Vagina (tissue), 2 donors: Measurements from ENCODE around the gene FBXO5. TPM values are rescaled to one million over a fixed set of nuclear protein-coding genes. Genes with fewer than 3 reads are reported as not detected.

ENCODE experiments used
- DNase-seq, 2 donors: peaks; one replicate each; pipeline ENCODE4 v3.0.0-alpha.2; 2017; ENCODE audit errors: extremely low spot score in 2 of 2
- H3K27ac ChIP-seq: fragments of 200-600 bp; sonication (generic); one replicate; pipeline ENCODE4 v1.5.1; 2019
- H3K27me3 ChIP-seq: fragments of 200-600 bp; sonication (generic); one replicate; pipeline ENCODE4 v1.5.1; 2019
- H3K36me3 ChIP-seq, 2 donors: fragments of 200-600 bp; sonication (generic); one replicate each; pipeline ENCODE4 v1.5.1; 2017 to 2019
- H3K4me1 ChIP-seq: fragments of 200-600 bp; sonication (generic); one replicate; pipeline ENCODE4 v1.5.1; 2019
- H3K4me3 ChIP-seq, 2 donors: fragments of 200-600 bp; sonication (generic); 1 replicate in 1 of 2; 2 replicates in 1 of 2; pipeline ENCODE4 v1.5.1; 2016 to 2019
- H3K9me3 ChIP-seq: fragments of 200-600 bp; sonication (generic); one replicate; pipeline ENCODE4 v1.5.1; 2019
- POLR2A ChIP-seq, 2 donors: fragments of 450-650 bp; IDR thresholded peaks; one replicate each; pipeline ENCODE4 v1.6.1; 2017; ENCODE audit warnings: antibody characterized with exemption in 2 of 2, mild to moderate bottlenecking in 2 of 2, moderate library complexity in 2 of 2
- POLR2AphosphoS5 ChIP-seq, 2 donors: sonication (generic); formaldehyde crosslinking; IDR thresholded peaks; one replicate each; pipeline ENCODE4 v1.9.0; 2017; ENCODE audit warnings: antibody characterized with exemption in 2 of 2, mild to moderate bottlenecking in 2 of 2, low read depth in 1 of 2; ENCODE audit not compliant: insufficient read depth in 1 of 2
- intact Hi-C: fragments of 100-400 bp; cut with DNase I; formaldehyde crosslinking; loops from one replicate; pipeline ENCODE4 v1.15.1; 2023
- total RNA-seq: library from RNA; depleted of rRNA; stranded (reverse); fragments of >200 nt; gene quantifications from one replicate; pipeline ENCODE4 v1.2.3, GENCODE V29; 2016
- TF ChIP-seq, protein P1 (sequence below), 3 experiments: fragments of 450-650 bp in 2 of 3; fragments of 200-600 bp in 1 of 3; sonication (generic) in 1 of 3; IDR thresholded peaks; one replicate each; pipeline ENCODE4 v1.5.1; 2017 to 2019; ENCODE audit warnings: antibody characterized with exemption in 3 of 3, mild to moderate bottlenecking in 2 of 3, moderate library complexity in 2 of 3

The FBXO5 gene
- total RNA-seq, 1 donor from 2014 or later = 4.2 TPM

DNA sequence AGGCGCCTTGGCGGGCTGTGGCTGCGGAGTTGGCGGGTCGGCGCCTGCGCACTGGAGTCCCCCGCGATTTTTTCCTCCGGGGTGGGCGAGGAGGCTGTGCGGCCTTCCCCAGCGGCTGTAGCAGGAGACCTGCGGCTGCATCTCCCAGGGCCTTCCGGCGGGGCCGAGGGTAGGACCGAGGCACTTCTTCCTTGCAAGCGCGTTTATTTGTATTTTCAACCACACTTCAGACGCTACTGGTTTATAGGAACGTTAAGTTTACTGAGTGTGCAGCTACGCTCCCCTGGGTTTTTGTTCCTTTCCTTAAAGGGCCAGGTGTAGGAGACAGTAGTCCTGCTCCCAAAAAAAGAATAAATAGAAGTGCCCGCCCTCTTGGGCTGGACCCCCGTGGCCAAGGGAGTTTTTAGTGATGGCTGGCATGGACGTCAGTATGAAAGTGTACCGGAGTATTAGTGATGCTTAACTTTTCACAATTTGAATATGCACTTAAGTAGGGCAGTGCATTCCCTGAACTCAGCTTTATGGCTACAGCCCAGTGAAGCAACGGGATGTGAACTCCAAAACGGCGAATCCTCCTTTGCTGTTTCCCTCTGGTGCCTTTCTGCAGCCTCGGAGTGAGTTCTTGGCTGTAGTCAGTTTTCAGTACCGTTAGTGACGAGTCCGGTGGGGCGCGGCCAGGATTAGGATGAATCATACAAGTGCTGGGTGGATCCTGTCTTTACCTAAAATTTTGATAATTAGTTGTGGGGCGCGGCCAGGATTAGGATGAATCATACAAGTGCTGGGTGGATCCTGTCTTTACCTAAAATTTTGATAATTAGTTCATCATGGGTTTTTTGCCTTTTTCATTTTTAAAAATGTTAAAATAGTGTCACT is 1.0 kb upstream of the FBXO5 start:
- intact Hi-C loops = no loop called here
- Histone ChIP-seq H3K27ac (peak overlapping the region; percentile 96), H3K36me3 (no peaks in the 10 kb centered on the region), H3K27me3 (no peaks in the 10 kb centered on the region), H3K9me3 (no peaks in the 10 kb centered on the region), H3K4me1 (peaks cover 36% of the 10 kb centered on the region), H3K4me3 (peak overlapping the region; percentile 67 to 77)
- peak in 1 of 2 donors; percentile 95 for DNase-seq
- TF ChIP-seq POLR2A (IDR thresholded peaks at IDR 0.05) (no peak), POLR2AphosphoS5 (IDR thresholded peaks at IDR 0.05; ENCODE audit: insufficient read depth in 1 of 2, low read depth in 1 of 2) (peak; percentile 78 to 80)
- TF ChIP-seq, protein P1, sequence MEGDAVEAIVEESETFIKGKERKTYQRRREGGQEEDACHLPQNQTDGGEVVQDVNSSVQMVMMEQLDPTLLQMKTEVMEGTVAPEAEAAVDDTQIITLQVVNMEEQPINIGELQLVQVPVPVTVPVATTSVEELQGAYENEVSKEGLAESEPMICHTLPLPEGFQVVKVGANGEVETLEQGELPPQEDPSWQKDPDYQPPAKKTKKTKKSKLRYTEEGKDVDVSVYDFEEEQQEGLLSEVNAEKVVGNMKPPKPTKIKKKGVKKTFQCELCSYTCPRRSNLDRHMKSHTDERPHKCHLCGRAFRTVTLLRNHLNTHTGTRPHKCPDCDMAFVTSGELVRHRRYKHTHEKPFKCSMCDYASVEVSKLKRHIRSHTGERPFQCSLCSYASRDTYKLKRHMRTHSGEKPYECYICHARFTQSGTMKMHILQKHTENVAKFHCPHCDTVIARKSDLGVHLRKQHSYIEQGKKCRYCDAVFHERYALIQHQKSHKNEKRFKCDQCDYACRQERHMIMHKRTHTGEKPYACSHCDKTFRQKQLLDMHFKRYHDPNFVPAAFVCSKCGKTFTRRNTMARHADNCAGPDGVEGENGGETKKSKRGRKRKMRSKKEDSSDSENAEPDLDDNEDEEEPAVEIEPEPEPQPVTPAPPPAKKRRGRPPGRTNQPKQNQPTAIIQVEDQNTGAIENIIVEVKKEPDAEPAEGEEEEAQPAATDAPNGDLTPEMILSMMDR (IDR thresholded peaks at IDR 0.05) = no peak

DNA sequence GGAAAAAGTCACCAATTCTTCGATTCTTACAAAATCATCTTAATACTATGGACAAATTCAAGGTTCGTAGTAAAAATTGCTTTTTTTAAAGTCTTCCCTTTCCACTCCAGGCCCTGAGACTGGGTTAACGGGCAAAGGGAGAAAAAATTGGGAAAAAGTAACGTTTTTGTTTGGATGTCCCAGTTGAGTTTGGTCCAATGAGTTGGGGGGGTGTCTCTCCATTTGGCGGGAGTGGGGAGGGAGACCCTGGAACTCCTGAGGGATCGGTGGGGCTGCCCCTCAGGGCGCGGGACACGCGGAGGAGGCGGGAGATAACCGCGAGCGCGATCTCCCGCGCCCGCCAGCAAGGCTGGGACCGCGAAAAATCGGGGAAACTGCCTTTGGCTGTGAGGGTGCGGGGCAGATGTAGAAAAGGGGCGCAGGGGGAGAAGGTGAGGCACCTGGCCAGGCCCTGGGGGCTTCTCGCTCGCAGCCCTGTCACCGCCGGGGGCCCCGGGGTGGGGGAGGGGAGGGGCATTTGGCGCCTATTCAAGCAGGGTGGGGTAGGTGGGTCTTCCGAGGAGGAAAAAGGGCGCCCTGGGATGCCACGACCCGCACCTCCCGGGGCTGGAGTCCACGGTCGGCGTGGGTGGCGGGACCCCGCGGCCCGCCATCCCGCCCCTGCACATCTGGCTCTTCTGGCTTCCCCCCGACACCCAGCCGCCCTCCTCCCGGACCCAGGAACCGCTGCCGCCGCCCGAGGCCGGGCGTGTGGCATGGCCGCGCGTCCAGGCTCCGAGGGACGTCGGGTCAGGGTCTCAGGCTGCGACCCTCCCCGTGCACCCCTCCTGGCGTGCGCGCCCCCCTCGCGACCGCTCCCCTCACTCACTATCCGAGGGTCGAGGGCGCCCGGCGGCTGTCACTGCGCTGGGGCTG is 595 bp downstream of the FBXO5 start:
- Histone ChIP-seq H3K4me1 (peaks cover 36% of the 10 kb centered on the region), H3K27me3 (no peaks in the 10 kb centered on the region), H3K9me3 (no peaks in the 10 kb centered on the region), H3K27ac (peak overlapping the region; percentile 96), H3K36me3 (no peaks in the 10 kb centered on the region), H3K4me3 (peak overlapping the region; percentile 67 to 77)
- intact Hi-C loops = no loop called here
- TF ChIP-seq POLR2AphosphoS5 (IDR thresholded peaks at IDR 0.05; ENCODE audit: insufficient read depth in 1 of 2, low read depth in 1 of 2) = no peak
- no peak for DNase-seq

DNA sequence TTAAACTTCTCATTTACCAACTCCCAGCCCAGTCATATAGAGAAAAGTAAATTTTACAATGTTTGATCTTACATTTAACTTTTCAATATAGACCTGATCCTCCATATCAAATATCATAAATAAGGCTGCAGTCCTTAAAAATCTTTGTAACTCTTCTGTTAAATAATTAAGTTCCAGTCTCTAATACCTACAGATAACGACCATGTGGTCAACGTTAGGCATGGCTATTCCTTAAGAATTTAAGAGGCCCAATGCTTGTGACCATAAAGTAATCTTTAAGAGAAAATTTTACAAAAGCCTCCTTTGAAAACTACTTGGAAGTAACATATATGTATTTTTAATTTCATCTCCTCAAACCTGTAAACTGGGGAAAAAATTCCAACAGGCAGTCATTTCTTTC is 1.6 kb downstream of the FBXO5 start:
- Histone ChIP-seq H3K27me3 (no peaks in the 10 kb centered on the region), H3K4me1 (peaks cover 36% of the 10 kb centered on the region), H3K4me3 (no peak overlapping the region), H3K36me3 (no peaks in the 10 kb centered on the region), H3K27ac (no peak overlapping the region), H3K9me3 (no peaks in the 10 kb centered on the region)
- DNase-seq = no peak
- intact Hi-C loops = no loop called here
- TF ChIP-seq POLR2A (IDR thresholded peaks at IDR 0.05) = no peak
- TF ChIP-seq, protein P1 (IDR thresholded peaks at IDR 0.05) = no peak
- TF ChIP-seq POLR2AphosphoS5 (IDR thresholded peaks at IDR 0.05; ENCODE audit: insufficient read depth in 1 of 2, low read depth in 1 of 2) = no peak

DNA sequence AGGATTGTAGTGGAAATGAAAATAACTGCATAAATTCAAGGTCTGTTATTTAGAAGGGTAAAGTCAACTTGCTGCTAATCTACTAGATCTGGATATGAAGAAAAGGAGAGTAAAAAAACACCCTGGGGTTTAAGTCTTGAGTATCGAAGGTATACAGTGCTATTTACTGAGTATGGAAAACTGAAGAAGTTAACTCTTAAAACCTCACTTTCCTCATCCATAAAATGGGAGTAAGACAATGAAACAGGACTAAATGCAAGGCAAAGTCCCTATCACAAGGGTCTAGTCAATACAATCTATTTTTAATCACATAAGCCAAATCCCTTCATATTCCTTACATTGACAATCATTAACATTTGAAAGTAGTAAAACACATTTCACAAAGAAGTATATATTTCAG is 2.2 kb downstream of the FBXO5 start:
- Histone ChIP-seq H3K27ac (no peak overlapping the region), H3K4me1 (peaks cover 36% of the 10 kb centered on the region), H3K27me3 (no peaks in the 10 kb centered on the region), H3K9me3 (no peaks in the 10 kb centered on the region), H3K36me3 (no peaks in the 10 kb centered on the region), H3K4me3 (no peak overlapping the region)
- no peak for TF ChIP-seq POLR2AphosphoS5 (IDR thresholded peaks at IDR 0.05; ENCODE audit: insufficient read depth in 1 of 2, low read depth in 1 of 2)
- no peak for TF ChIP-seq POLR2A (IDR thresholded peaks at IDR 0.05)
- TF ChIP-seq, protein P1 (IDR thresholded peaks at IDR 0.05) = no peak
- intact Hi-C loops = no loop called here
- DNase-seq = no peak

DNA sequence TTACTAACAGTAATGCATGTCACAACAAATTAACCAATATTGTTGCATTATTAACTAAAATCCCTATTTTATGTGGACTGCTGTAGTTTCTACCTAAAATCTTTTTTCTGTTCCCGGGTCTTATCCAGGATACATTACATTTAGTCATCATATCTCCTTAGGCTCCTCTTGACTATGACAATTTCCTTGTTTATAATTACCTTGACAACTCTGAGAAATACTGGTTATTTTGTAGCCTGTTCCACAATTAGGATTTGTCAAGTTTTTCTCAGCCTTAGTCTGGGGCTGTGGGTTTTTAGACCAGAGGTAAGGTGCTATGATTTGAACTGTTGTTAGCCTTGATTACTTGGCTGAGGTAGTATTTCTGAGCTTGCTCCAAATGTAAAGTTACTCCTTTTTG is 3.7 kb downstream of the FBXO5 start:
- H3K4me3 ChIP-seq = no peak overlapping the region
- no peak for TF ChIP-seq POLR2A (IDR thresholded peaks at IDR 0.05)
- TF ChIP-seq POLR2AphosphoS5 (IDR thresholded peaks at IDR 0.05; ENCODE audit: insufficient read depth in 1 of 2, low read depth in 1 of 2) = no peak
- TF ChIP-seq, protein P1 (IDR thresholded peaks at IDR 0.05) = no peak
- no peaks in the 10 kb centered on the region for H3K9me3 ChIP-seq
- H3K27ac ChIP-seq = no peak overlapping the region
- intact Hi-C loops = no loop called here
- DNase-seq = no peak
- H3K27me3 ChIP-seq = no peaks in the 10 kb centered on the region
- peaks cover 22% of the 10 kb centered on the region for H3K4me1 ChIP-seq
- peaks cover 0 to 9% of the 10 kb centered on the region in 2 donors for H3K36me3 ChIP-seq
